Retinal pigment epithelial cell (primary cell): ENCODE results near the gene PACS1.
A peak's percentile ranks its signal among the peaks of the same experiment; 100 is the strongest.

Experiments
- DNase-seq: peaks from one replicate; pipeline ENCODE4 v3.0.0-alpha.2; 2010; ENCODE audit warnings: low read depth
- H3K4me3 ChIP-seq: 2 replicates; pipeline ENCODE4 v1.5.1; 2011; ENCODE audit warnings: mild to moderate bottlenecking, low read length, control low read depth, moderate library complexity
- CTCF ChIP-seq: conservative IDR thresholded peaks from 2 replicates; pipeline ENCODE4 v1.5.1; 2011; ENCODE audit warnings: low read depth, low read length, control low read depth, inconsistent platforms

Gene PACS1

GRCh38 chr11:66258473-66258893 lies 188.4 kb downstream of the PACS1 start:
- peak overlapping the region; percentile 86 for H3K4me3 ChIP-seq
- TF ChIP-seq CTCF = no peak
- DNase-seq = no peak

- DNase-seq = no peak
- no peak for TF ChIP-seq CTCF
- H3K4me3 ChIP-seq = no peak overlapping the region
Measured at GRCh38 chr11:66259225-66259624, 189.2 kb downstream of the PACS1 start.

- DNase-seq = no peak
- H3K4me3 ChIP-seq = no peak overlapping the region
- no peak for TF ChIP-seq CTCF
Measured at GRCh38 chr11:66259956-66260355, 189.9 kb downstream of the PACS1 start.

- no peak for DNase-seq
- H3K4me3 ChIP-seq = no peak overlapping the region
- no peak for TF ChIP-seq CTCF
Measured at GRCh38 chr11:66261578-66261977, 191.5 kb downstream of the PACS1 start.

GRCh38 chr11:66262191-66262590 lies 192.1 kb downstream of the PACS1 start:
- no peak overlapping the region for H3K4me3 ChIP-seq
- TF ChIP-seq CTCF = no peak
- DNase-seq = no peak

GRCh38 chr11:66262696-66263095 lies 192.6 kb downstream of the PACS1 start:
- TF ChIP-seq CTCF = no peak
- H3K4me3 ChIP-seq = no peak overlapping the region
- DNase-seq = no peak

- no peak overlapping the region for H3K4me3 ChIP-seq
- no peak for DNase-seq
- TF ChIP-seq CTCF = no peak
Measured at GRCh38 chr11:66263231-66263630, 193.2 kb downstream of the PACS1 start.
